ENCODE measurements around the gene TNXB. TPM values are rescaled to one million over a fixed set of nuclear protein-coding genes. Genes with fewer than 3 reads are reported as not detected.

Gene TNXB
- total and polyA plus RNA-seq, 2 donors (not counting 3 experiments of a cell fraction or from before 2014, with no cell fraction given): 0.47 to 2.7 TPM

DNA sequence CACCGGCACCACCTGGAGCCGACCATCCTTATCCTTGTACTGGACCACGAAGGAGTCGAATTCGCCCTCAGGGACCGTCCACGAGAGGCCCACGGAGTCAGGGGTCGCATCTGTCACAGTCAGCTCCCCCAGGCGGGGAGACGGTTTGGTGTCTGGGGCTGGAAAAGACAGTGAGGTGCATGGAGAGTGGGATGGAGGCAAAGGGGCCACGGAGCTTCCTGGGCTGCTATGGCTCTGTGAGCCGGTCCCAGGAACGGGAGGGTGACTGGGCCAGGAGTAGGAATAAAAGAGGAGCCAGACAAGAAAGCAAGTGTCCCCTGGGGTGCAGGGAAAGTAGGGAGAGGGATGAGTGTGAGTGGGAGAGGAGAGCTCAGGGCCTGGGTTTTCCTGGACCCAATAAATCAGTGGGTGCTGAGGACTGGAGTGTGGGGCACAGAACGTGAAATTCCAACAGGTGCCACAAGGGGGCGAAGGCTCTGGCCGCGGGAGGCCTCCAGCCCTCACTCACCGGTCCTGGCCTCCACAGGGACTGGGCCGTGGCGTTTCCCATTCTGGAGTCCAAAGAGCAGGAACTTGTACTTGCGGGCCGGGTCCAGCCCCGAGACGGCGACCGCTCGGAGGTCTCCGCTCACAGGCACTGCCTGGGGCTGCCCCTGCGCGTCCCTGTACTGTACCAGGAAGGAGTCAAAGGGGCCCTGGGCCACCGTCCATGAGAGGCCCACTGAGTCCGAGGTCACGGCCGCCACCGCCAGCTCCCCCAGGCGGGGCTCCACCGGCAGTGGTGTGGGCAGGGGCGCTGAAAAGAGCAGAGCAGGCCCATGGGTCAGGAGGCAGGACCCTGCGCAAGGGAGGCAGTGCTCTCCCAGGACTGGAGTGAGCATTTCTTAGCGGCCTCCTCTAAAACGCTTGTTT is 61.0 kb downstream of the TNXB start:
- peak; percentile 39 for DNase-seq (ENCODE audit: low read depth, low spot score)
- Histone ChIP-seq H3K4me2 (ENCODE audit: insufficient read depth, low read length) (no peak overlapping the region), H3K4me1 (ENCODE audit: control insufficient read depth, extremely low read depth, insufficient read depth, low read length) (peaks cover 10% of the 10 kb centered on the region), H3K36me3 (ENCODE audit: control insufficient read depth in 2 of 2, extremely low read depth in 1 of 2, insufficient read depth in 2 of 2, low read length in 2 of 2) (no peaks in the 10 kb centered on the region), H3K27ac (ENCODE audit: insufficient read depth, low read depth, low read length) (no peak overlapping the region), H3K27me3 (ENCODE audit: control insufficient read depth in 2 of 2, insufficient read depth in 2 of 2, low read length in 2 of 2) (peaks cover 0 to 3% of the 10 kb centered on the region in 2 experiments), H3K79me2 (ENCODE audit: control insufficient read depth, insufficient read depth, low read length) (no peaks in the 10 kb centered on the region), H3K9me3 (replicated peaks; ENCODE audit: control insufficient read depth, insufficient read depth, low read length) (no peaks in the 10 kb centered on the region), H3K9ac (replicated peaks; ENCODE audit: extremely low read depth, insufficient read depth, low read length) (no peak overlapping the region), H2AFZ (ENCODE audit: low read depth, low read length) (peak overlapping the region; percentile 10), H3K4me3 (replicated peaks in 1 of 3; ENCODE audit: insufficient read depth in 1 of 3, low read depth in 1 of 3, low read length in 3 of 3) (no peak overlapping the region), H4K20me1 (replicated peaks; ENCODE audit: control insufficient read depth, extremely low read depth, insufficient read depth, low read length) (no peaks in the 10 kb centered on the region), H3K9me1 (replicated peaks; ENCODE audit: control insufficient read depth, extremely low read depth, insufficient read depth, low read length) (no peaks in the 10 kb centered on the region)
- POLR2A ChIA-PET: no interaction called here
- intact Hi-C loops (cut with micrococcal nuclease) (loop anchor here (10.0 kb wide), 2 partner anchors 147 to 747 kb away; partner anchors contain the start of genes GPSM3 and PBX2), dilution Hi-C loops (cut with MboI; ENCODE audit: extremely low pct_ligation_motif_present, low sequenced_read_pairs) (no loop called here)
- TF ChIP-seq, protein P1, sequence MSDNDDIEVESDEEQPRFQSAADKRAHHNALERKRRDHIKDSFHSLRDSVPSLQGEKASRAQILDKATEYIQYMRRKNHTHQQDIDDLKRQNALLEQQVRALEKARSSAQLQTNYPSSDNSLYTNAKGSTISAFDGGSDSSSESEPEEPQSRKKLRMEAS (IDR thresholded peaks at IDR 0.05; ENCODE audit: insufficient read depth, insufficient read length): no peak
- no peak for TF ChIP-seq JUN (IDR thresholded peaks at IDR 0.05; ENCODE audit: borderline replicate concordance, insufficient read depth, insufficient read length, low read depth)
- no peak for TF ChIP-seq GATA2 (IDR thresholded peaks at IDR 0.05; ENCODE audit: insufficient read depth, insufficient read length, low read depth, low read length)
- TF ChIP-seq FOS (IDR thresholded peaks at IDR 0.05; ENCODE audit: borderline replicate concordance, insufficient read depth, low read length): no peak
- TF ChIP-seq MYC (IDR thresholded peaks at IDR 0.05; ENCODE audit: low read depth, low read length): no peak
- TF ChIP-seq, protein P2, sequence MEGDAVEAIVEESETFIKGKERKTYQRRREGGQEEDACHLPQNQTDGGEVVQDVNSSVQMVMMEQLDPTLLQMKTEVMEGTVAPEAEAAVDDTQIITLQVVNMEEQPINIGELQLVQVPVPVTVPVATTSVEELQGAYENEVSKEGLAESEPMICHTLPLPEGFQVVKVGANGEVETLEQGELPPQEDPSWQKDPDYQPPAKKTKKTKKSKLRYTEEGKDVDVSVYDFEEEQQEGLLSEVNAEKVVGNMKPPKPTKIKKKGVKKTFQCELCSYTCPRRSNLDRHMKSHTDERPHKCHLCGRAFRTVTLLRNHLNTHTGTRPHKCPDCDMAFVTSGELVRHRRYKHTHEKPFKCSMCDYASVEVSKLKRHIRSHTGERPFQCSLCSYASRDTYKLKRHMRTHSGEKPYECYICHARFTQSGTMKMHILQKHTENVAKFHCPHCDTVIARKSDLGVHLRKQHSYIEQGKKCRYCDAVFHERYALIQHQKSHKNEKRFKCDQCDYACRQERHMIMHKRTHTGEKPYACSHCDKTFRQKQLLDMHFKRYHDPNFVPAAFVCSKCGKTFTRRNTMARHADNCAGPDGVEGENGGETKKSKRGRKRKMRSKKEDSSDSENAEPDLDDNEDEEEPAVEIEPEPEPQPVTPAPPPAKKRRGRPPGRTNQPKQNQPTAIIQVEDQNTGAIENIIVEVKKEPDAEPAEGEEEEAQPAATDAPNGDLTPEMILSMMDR (IDR thresholded peaks at IDR 0.05; ENCODE audit: extremely low read depth in 1 of 2, insufficient read depth in 1 of 2, low read depth in 1 of 2, low read length in 2 of 2): peak; percentile 64 to 91
- BruUV-seq (replicated peaks): no TSS peak
- peak; percentile 40 for FAIRE-seq
- CTCF ChIA-PET: interaction anchor here (0.8 to 2.4 kb wide), 3 partner anchors 10 to 71 kb away, joined by 3 to 10 read pairs (median 7); no protein-coding TSS in a partner anchor

All from endothelial cell of umbilical vein (primary cell).